ENCODE measurements around the gene PRCC.
A peak's percentile ranks its signal among the peaks of the same experiment; 100 is the strongest.

The PRCC gene, protein sequence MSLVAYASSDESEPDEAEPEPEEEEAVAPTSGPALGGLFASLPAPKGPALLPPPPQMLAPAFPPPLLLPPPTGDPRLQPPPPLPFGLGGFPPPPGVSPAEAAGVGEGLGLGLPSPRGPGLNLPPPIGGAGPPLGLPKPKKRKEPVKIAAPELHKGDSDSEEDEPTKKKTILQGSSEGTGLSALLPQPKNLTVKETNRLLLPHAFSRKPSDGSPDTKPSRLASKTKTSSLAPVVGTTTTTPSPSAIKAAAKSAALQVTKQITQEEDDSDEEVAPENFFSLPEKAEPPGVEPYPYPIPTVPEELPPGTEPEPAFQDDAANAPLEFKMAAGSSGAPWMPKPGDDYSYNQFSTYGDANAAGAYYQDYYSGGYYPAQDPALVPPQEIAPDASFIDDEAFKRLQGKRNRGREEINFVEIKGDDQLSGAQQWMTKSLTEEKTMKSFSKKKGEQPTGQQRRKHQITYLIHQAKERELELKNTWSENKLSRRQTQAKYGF

GRCh38 chr1:156767101-156767878 lies at the start of gene PRCC:
Gene PRCC, plus strand, starts transcription at chr1:156767535. Its CDS starts 237 bp downstream, at chr1:156767772.
- peak; percentile 99 for DNase-seq

DNA sequence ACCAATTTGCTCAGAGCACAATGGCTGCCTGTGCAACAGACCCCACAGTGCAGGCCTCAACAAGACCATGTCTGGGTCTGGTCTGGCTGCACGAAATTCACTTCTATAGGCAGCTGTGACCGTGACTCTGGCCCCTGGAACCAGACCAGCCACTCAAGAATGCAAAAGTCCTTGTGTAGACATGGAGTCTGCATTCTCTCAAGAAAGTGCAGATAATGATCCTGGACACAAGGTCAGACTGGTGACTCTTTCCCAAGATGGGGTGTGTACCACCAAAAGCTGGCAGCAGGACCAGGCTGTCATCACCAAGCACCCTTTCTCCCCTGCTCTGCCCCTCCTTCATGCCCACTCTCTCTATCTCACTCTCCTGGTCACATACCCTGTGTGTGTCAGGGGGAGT lies 46.2 kb upstream of the PRCC start:
- DNase-seq: no peak

DNA sequence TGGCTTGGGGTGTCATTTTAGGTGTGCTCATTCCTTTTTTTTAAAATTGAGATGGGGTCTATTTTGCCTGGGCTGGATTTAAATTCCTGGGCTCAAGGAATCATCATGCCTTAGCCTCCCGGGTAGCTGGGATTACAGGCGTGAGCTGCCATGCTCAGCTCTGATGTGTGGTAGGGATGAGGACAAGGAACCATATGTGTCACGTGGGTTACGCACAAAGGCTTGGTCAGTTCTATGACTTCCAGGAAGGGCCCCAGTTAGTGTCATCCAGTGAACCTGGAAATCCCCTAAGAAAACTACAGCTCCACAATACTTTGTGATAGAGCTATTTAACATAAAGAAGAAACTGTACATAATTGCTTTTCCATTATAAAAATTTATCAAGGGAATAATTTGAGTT lies 45.8 kb upstream of the PRCC start:
- DNase-seq: no peak

- peak; percentile 70 for DNase-seq
Measured at GRCh38 chr1:156725683-156726280, 41.6 kb upstream of the PRCC start.

- DNase-seq: peak; percentile 20
Measured at GRCh38 chr1:156726549-156727226, 40.6 kb upstream of the PRCC start.

- DNase-seq: no peak
Measured at GRCh38 chr1:156727492-156727891, 39.8 kb upstream of the PRCC start.

DNA sequence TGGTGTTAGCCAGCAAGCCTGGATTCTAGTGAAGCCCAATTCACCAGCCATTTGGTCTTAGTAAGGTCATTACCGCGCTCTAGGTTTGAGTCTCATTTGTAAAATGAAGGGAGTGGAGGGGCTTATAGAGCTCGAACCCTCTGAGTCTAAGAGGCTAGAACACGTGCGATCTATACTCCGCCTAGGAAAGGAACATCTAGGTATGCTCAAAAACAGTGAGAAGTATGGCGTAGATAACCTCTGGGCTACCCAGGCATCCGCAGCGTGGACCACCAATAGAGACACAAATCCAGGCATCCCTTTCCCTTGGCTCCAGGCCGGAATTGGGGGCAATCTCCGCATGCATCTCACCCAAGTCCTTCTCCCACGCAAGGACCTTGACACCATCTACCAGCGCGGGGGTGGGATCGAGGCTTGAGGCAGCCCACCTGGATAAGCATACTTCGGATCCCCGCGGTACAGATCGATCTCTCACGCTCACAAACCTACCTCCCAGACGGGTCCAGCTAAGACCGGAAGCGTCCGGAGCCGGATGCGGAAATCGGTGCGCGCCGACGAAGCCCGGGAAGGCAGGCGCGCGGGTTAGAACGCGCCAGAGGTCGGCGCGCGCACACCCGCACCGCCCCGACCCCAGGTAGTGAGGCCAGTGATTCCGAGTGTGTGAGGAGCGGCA lies 39.3 kb upstream of the PRCC start, which contains the start of gene METTL25B:
METTL25B (plus strand) TSS at position 544 of the 673 bp plus-strand sequence. CDS start 636 bp downstream, outside the sequence.
- peak; percentile 68 for DNase-seq

- peak; percentile 97 for DNase-seq
Measured at GRCh38 chr1:156728599-156729462, 38.5 kb upstream of the PRCC start, which contains the start of gene ISG20L2. Gene ISG20L2, minus strand, starts transcription at chr1:156728766. Its CDS starts 1,114 bp downstream, at chr1:156727652.

DNA sequence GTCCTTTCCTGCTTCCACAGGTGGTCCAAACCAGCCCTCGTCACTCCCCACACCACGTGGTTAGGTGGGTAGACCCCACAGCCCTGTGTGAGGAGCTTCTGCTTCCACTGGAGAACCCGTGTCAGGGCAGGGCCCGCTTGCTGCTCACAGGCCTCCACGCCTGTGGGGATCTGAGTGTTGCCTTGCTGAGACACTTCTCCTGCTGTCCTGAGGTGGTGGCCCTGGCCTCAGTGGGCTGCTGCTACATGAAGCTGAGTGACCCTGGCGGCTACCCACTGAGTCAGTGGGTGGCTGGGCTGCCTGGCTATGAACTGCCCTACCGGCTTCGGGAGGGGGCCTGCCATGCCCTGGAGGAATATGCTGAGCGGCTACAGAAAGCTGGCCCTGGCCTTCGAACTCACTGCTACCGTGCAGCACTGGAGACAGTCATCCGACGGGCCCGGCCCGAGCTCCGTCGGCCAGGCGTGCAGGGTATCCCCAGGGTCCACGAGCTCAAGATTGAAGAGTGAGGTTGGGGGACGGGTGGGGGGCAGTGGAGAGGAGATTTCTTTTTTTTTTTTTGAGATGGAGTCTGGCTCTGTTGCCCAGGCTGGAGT lies 33.2 kb upstream of the PRCC start:
- no peak for DNase-seq

GRCh38 chr1:156738407-156738806 lies 28.9 kb upstream of the PRCC start:
- DNase-seq: no peak

GRCh38 chr1:156738916-156739315 lies 28.4 kb upstream of the PRCC start:
- no peak for DNase-seq

- peak; percentile 31 for DNase-seq
Measured at GRCh38 chr1:156740237-156740740, 27.0 kb upstream of the PRCC start.

- peak; percentile 99 for DNase-seq
Measured at GRCh38 chr1:156740741-156741480, 26.4 kb upstream of the PRCC start, which contains the start of gene MRPL24. Gene MRPL24, minus strand, starts transcription at chr1:156741088. Its CDS starts 2,384 bp downstream, at chr1:156738704.

GRCh38 chr1:156741481-156741983 lies 25.8 kb upstream of the PRCC start:
- no peak for DNase-seq

- DNase-seq: no peak
Measured at GRCh38 chr1:156742017-156742416, 25.3 kb upstream of the PRCC start.

DNA sequence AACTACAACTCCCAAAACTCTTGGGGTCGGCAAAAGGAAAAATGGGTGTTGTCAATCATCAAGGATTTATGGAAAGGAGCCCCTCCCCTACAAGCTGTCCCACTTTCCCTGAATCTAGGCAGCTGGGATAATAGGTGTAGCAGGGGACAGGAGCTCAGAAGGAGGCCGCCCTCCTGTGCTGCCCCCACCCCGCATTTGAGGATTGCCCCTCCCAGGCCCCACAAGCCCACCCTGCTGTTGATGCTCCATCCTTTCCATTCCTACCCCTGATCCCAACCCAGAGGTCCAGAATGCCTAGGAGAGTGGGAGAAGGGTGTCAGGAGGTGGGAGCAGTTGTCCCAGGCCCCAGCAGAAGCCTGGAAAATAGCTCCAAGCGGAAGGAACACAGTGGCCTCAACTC lies 24.5 kb upstream of the PRCC start:
- DNase-seq: no peak

DNA sequence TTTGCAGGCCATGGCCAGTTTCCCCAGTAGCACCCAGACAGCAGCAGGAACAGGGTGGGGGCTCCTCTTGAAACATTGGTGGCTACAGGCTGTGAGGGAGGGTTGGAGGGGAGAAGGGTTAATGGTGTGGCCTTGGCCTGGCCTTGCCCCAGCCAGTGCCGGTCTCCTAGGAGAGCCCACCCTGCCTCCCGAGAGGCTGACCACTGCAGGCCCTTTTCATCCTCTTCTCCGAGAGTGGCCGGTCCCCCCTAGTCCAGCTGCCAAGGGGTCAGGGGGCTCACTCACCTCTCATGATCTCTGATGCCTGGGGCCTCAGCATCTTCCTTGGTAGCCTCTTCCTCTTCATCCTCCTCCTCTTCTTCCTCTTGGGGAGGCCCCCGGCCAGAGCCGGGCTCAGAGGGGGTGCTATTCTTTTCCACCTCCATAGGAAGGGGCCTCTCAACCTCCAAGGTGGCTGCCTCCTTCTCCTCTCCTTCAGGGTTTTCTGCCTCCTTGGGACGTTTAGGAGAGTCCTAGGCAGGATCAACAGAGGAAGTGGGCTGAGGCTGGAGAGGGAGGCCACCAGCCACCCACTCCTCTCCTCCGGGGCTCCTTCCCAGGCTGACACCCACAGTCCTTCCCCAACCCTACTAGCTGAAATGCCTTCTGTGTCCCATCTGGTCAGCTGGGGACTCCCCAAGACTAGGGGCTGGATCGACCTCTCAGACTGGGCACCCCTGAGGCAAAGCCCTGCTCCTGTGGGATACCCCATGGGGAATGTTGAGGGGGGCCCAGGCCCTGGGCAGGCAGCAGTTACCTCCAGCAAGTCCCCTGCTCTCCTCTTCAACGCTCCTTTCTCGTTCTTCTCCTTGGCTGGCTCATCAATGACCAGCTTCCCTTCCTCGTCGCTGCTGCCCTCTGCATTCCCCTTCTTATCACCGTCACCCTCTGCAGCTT lies 23.7 kb upstream of the PRCC start:
- DNase-seq: no peak

GRCh38 chr1:156744344-156744743 lies 23.0 kb upstream of the PRCC start:
- no peak for DNase-seq

Data from GDM1 (cell line).